Occipital lobe (tissue), 2 donors: ENCODE results near the gene PANK4. TPM values are rescaled to one million over a fixed set of nuclear protein-coding genes. Genes with fewer than 3 reads are reported as not detected.

Experiments used
- DNase-seq: peaks from one replicate; lab custom pipeline; 2025; lab: John Stamatoyannopoulos, UW
- total RNA-seq: library from RNA; depleted of rRNA; stranded (reverse); fragments of >200 nt; gene quantifications from one replicate; pipeline ENCODE4 v1.2.3, GENCODE V29; 2014

The PANK4 gene
- total RNA-seq, 1 donor from 2014 or later, result 26.0 TPM

DNA sequence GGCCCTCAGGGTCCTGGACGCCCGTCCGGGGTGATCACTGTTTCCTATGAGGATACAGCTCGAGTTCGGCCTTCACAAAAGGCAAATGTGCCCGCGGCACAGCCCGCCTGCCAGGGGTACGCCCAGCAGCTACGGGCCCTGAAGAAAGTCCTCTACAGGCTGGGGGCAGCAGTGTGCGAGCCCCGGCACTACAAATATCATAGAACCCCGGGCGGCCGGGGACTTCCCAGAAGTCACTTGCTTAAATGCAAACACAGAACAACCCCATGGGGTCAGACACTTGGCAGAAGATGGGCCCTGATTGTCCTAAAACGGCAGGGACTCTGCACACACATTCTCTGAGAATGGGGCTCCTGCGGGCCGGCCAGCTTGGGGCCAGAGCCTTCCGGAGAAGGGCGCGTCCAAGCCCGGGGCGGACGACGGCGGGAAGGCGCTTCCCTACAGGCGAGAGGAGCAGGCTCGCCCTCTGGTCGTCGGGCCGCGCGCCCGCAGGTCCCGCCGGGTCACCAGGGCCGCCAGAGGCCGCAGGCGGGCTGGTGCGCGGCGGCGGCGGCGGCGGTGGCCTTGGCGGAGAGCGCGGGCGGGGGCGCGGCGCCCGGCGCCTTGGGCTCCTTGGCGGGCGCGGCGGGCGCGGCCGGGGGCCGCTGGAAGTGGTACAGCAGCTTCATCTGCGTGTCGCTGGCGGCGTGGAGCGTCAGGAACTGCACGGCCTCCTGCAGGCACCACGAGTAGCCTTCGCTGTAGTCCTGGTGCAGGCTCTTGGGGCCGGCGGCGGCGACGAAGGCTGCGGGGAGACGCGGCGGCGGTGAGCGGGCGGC lies 2.8 kb upstream of the PANK4 start:
- DNase-seq, result no peak

DNA sequence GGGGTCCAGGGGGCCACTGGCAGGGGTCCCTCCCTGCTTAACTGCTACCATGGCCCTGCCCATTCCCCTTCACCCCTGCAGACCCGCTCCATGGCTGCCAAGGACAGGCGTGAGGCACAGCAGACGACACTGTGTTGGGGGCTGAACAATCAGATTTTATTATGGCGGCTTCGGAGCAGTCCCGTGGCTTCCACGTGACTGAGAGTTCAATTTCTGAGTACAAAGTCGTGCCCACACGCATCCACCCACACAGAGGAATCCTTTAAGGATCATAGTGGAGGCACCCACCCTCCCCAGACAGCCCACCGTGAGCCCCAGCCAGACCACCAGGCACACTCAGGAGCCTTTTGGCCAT lies 2.2 kb upstream of the PANK4 start:
- DNase-seq, result no peak

DNA sequence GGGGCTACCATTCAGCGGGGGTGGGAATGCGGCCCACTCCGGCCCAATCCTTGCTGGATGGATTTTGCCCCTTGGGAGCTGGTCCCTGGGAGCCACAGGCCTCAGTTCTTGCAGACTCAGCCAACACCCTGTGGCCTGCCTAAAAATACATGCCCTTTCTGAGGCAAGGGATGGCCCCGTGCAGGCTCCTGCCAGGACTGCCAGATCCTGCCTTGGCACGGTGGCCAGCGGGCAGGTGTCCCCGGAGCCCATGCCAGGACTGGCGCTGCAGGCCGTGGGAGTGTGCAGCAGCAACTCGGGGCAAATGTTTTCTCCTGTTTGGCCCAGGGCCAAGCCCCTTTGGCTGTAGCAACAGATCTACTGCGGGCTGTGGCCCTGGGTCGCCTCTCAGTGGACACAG lies 1.6 kb upstream of the PANK4 start:
- DNase-seq, result no peak

DNA sequence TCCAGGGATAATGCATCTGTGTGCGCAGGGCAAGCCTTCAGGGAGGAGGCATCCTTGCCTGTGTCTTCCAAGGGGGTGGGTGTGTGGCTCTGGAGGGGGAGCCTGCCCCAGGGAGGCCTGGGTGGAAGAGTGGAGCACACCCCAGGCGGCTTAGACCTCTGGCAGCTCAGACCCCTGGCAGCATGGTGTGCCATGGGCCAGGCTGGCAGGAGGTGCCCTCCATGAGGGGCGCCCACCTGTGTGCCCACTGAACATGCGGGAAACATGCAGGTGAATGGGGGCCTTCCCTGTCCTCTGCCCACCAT lies 1.1 kb upstream of the PANK4 start:
- no peak for DNase-seq

DNA sequence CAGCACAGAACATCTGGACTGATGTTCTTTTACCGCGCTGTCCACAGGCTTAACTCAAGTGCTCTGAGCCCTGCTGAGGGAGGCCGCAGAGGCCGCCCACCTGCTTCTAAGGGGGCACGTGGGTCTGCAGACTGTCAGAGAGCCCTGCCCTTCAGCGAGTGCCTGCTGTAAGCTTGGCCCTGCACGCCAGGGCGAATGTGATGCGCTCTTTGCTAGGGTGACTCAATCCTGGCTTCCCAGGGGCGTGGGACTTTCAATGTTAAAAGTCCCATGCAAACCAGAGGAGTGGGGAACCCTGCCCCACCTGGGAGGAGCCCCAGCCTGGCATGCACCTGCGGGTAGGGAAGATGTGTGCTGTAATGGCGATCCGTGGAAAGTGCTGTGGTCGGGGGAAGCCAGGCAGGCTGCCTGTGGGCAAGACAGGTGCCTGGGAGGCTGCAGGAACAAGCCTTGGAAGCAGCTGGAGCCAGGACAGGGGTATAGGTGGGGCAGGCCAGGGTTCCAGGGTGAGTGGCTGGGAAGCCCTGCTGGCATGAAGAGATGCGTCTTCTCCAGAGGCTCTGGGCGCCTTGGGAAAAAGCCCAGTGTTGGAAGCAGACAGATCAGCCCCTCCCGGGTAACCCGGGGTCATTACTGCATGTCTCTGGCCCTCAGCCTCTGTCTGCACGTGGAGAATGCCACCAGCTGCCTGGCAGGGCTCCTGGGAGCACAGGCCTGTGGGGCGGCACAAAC lies 594 bp upstream of the PANK4 start:
- DNase-seq, result peak; percentile 34

DNA sequence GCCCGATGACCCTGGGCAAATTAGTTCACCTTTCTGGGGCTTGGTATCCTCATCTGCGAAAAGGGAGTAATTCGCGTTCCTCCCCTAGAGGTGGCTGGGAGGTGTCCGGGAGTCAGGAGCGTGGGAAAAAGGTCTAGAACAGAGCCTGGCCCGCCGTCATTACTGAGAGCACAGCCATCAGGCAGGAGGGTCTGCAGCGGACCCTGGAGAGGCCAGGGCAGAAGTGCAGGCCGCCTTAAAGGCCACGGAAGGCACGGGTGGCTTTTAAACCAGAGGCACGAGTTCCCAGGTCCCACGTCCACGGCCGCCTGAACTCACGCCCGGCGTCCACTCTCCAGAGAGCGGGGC lies 850 bp downstream of the PANK4 start:
- no peak for DNase-seq

DNA sequence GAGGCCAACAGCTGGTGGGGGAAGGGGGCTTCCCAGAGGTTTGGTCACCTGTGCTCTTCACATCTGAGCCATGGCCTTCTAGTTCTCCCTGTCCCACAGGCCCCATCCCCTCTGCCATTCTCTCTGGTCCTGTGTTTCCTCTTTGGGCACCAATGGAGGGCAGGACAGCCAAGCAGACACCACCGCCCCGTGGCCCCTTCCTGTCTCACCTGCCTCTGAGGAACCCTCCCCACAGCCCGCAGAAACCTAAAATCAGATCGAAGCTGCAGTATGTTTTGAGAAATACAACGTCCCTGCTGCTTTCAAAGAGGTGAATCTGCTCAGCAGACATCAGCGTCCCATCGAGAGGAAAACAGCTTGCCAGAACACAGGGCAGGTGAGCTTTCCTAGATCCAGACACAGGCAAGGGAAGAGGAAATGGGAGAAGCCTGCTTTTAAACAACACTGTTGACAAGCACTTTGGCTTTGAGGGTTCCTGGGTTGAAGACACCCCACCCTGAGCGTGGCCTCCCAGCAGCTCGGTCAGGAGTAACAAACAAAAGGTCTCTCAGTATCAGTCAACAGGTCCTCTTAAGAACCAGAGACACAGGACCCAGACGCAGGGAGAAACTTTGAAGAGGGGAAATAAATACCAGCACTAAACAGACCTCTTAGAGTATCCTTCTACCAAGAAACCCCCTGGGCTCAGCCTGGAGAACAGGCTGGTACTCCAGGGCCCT lies 2.3 kb downstream of the PANK4 start:
- no peak for DNase-seq

DNA sequence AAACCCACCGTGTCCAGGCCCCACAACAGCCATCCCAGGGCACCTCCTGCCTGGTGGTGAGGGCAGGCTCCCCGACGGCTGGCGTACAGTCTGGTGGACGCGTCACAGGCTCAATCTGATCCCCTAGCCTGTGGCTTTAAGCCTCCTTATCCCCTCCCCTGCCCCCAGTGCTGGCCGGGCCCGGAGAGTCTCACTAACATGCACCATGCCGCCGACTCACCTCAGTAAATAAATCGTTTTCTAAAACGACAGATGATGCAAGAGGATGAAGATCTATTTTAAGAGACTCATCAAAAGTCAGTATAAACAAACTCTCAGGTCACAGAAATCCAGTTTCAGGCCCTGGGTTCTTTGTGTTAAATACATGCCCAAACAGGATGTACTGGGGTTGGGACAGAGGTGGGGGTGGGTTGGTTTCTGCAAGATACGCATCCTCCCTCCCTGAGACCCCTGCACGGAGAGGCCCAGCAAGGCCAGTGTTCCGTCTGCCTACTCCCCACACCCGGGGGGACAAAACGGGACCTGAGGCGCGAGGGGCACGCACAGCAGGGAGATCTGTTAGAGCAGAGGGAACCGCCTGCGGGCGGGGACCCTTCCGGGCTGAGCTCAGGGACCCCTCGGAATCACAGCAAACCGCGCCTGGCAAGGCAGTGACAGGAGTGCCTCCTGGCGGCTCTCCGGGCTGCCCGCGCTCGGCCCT lies 3.1 kb downstream of the PANK4 start:
- no peak for DNase-seq

DNA sequence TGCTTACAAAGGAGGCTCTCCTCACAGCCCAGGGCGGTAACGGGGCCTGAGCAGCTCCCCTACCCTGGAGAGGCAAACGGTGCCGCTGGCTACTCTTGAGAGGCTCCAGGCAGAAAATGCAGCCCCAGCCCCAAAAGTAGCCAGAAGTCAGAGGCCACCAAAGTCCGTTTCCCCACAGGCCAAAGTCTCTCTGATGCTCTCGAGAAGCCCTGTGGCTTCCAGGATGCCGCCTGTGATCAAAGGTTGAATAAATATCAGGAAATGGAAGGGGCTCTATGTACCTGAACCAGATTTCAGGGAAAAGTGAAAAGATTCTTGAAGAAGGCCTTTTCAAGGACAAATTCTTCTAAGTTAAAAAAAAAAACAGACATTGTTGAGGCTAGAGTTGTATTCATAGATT lies 4.2 kb downstream of the PANK4 start:
- DNase-seq, result no peak

DNA sequence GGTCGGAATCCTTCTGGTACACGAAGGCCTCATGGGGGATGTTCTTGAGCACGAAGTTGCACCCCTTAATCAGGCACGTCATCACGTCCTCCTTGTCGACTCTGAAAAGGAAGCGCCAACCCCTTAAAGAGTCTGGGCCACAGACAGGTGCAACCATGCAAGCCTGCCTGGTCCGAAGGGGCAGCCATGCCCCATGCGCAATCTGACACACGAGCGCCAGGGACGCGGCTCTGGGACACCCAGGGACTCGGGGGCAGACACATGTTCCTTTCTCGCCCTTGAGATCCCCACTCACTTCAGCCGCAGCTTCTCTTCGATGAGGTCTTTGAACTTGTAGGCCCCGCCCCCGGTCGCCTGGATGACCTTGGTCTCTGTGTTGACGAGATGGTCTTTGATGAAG lies 5.6 kb downstream of the PANK4 start:
- no peak for DNase-seq

DNA sequence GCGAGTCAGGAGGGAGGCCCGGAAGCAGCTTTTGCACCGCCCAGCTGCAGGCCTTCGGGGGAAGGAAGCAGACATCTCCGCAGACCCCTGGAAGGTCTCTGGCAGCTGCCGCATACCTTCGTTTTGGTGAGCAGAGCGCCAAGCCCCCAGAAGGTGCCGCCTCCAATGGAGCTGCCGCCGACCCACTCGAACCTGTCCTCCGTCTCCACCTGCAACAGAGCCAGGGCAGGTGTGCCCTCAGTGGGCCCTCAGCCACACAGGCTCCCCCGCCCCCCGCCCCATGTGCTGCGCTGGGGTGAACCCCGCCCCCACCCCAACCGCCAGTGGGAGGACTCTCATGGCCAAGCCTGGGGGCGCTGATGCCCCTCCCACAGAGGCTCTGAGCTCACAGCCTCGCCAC lies 6.2 kb downstream of the PANK4 start:
- DNase-seq, result no peak

DNA sequence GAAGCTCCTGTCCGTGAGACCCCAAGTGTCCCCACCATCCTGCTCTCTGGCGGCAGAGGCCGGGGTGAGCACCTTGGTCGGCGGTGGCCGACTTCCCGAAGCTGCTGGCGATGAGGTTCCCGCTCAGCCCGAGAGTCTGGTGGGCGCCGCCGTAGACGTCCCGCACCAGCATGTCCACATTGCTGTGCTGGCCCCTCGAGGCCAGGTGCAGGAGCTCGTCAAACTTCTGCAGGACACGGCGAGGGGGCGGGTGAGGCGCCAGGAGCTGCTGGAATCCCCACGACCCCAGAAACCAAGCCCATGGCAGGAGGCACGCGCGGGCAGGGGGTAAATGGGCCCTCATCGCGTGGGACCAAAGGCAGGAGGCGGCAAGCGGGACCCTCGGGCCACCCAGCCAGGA lies 6.7 kb downstream of the PANK4 start:
- no peak for DNase-seq

DNA sequence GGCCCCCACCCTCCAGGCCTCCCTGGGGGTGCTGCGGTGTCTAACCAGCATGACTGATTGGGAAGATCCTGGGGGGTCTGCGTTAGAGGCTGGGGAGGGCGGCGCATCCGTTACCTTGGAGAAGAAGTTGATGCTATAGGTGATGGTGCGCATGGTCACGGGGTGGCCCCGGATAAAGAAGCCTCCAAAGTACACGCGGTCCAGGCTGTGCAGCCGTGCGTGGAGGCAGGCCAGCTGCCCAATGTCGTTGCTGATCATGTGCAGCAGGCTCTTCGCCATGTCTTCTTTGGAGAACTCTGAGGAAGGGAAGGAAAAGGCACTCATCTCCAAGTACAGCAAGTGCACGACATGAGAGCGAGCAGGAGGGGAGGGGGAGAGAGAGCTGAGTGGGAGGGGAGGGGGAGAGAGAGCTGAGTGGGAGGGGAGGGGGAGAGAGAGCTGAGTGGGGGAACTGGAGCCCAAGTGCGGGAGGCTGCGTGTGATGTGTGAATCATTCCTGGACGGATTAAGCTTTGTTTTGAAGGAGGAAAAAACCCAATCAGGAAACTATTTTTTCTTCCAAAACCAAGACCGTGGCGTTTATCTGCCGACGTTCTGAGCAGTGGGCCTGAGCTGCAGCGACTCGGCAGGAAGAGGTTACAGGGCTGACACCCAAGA lies 7.2 kb downstream of the PANK4 start:
- DNase-seq, result peak; percentile 17

DNA sequence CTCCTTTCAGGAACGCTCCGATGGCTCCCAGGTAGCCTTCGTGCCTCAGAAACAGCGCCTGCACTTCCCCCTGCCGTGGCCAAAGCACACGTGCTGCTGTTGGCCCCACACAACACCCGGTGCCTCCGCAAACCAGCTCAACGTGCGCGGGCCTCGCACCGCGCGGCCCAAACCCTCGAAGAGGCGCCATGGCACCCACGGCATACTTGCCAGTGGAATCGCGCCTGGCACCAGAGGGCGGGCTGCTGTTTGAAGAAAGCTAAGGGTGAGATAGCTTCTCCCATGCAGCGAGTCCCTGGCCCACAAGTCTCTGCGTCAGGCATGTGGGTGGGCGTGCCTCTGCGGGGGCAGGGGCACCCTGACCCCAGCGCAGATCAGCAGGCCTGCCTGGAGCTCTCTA lies 7.9 kb downstream of the PANK4 start:
- DNase-seq, result no peak

DNA sequence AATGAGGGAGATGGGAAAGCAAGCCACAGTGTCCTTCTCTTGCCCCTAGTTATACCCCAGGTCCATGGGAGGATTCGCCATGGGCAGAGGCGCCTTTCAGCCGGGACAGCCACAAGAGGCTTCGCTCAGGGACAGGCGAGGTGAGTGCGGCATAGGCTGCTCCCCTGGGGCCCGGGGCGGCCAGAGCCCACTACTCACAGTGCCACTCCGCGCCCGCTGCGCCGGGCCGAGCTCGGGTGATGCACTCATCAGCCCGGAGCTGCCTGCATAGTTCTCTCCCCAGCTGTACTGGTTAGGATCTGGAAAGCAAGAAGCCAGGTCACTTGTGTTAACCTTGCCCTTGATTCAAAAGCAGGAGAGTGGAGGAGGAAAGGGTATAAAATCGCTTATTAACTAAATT lies 8.4 kb downstream of the PANK4 start:
- no peak for DNase-seq

DNA sequence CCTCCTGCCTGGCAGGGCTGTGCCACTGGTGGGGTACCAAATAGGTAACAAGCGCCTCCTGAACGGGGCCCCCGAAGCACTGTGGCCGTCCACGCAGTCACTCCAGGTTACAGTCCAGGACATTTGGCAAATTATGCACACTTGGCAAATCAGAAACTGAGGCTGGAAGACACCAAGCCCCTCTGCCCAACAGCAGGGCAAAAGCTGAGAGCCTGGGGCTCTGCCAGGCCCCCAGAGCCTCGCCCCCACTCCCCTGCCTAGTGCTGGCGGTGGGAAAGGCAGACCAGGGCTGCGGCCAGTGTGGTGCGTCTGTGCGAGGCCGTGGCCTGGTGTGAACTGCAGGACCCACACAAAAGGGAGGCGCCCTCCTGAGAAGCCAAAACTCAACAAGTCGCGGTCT lies 9.4 kb downstream of the PANK4 start:
- DNase-seq, result no peak

DNA sequence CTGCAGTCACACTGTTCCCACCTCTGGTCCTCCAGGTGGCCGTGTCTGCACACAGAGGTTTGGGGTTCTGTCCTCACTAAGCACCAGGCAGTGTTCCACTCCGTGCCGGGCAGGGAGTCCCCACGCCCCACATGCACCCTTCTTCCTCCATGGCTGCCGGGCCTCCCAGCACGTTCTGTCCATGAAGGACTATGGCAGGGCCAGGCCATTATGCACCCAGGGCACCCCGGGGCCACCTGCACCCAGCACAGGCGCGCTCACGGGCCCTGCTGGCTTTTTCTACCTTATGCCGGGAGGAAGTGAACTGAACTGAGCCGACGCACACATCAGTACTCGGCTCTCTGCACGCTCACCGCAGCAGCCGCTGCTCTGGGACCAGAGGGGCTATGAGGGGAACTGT lies 10.3 kb downstream of the PANK4 start:
- DNase-seq, result no peak

DNA sequence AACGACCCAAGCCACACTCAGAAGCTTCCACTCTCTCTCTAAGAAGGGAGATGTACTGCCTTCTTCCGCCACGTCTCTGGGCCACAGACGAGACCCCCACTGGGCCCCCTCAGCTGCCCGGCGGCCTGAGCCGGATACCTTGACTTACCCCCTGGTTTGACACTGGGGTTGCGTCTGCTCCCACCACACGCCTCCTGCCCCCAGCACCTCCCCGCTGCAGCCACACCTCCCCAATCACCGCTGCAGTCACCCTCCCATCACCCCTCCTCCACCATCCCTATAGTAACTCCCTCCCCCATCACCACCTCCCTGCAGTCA lies 10.7 kb downstream of the PANK4 start:
- no peak for DNase-seq

DNA sequence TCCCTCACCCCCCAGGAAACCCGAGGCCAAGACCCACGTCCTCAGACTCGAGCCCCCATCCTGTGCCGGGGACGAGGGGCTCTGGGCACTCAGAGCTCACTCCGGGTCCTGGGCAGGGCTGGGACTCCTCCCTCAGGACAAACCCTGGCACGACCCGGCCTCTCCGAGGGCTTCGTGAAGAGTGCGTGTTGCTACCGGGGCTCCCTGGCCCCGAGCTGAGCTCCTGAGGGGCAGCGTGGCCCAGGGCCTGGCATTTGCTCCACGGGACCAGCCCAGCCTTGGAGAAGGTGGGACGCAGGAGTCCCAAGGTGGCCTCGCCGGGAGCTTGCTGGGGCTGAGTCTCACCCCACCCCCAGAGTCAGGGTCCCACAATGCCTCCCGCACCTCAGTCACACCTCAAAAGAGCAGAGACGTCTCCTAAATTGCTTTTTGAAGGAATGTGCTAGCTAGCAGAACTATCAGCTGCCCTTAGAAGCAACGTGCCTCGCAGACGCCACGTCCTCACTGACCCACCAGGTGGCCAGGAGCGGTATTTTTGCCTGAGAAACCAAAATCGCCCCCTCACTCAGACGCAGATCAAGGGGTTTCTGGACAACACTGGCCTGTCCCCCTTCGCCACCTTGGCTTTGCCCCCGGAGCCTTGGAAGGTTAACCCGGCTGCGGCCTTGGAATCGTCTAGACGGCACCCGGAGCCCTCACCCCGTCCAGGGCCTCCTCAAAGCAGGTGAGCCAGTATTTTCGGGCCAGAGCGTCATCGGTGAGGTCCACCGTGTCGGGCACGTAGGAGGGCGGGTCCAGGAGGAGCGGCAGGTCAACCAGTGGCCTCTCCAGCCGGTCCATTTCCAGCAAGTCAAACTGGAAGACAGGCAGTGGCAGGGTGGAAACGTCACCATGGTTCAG lies 11.3 kb downstream of the PANK4 start:
- DNase-seq, result no peak

DNA sequence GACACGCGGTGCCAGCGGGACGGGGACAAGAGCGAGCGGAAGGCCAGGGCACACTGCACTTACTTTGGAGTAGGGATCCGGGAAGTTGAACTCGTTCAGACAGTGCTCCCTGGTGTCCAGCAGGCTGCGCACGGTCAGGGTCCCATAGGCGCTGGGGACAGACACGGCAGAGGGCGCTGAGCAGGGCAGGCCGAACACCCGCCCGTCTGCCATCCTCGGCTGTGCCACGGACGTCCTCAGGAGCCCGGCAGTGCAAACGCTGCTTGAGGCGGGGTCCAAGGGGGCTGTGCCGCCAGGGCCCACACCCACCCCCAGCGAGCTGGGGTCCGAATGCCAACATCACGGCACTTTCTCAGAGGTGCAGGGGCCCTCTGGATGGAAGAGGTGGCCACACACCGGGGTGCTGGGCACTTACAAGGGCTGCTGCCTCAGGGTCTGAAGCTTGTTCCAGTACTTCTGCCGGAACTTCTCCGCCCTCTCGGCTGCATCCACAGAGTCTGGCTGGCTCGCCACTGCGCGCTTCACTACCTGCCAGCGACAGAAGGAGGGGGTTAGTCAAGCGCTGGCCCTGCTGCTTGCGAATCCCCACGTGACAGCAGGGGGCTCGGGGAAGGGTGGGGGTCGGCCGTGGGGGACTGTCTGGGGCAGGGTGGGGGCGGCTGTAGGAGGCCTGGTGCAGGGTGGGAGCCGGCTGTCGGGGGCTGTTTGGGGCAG lies 12.3 kb downstream of the PANK4 start:
- no peak for DNase-seq
